K562 (cell line): ENCODE measurements around the gene FARSA. TPM values are rescaled to one million over a fixed set of nuclear protein-coding genes. Genes with fewer than 3 reads are reported as not detected.

Source experiments
- ARNT ChIP-seq, 2 experiments: fragments of 450-650 bp; IDR thresholded peaks; 2 replicates each; pipeline ENCODE4 v1.6.1; 2016; ENCODE audit warnings: mild to moderate bottlenecking in 1 of 2
- CBFA2T2 ChIP-seq: fragments of 450-650 bp; conservative IDR thresholded peaks from 2 replicates; pipeline ENCODE4 v1.6.1; 2017; ENCODE audit warnings: mild to moderate bottlenecking
- CREM ChIP-seq: IDR thresholded peaks from 2 replicates; pipeline ENCODE4 v1.6.1; 2014; ENCODE audit warnings: antibody characterized with exemption, low read depth
- EP300 ChIP-seq: IDR thresholded peaks from 2 replicates; pipeline ENCODE4 v1.6.1; 2012; ENCODE audit warnings: low read length, improper control_type of control experiment
- KAT7 ChIP-seq: sonication (generic); formaldehyde crosslinking; IDR thresholded peaks from 2 replicates; pipeline ENCODE4 v1.8.0; 2022; ENCODE audit warnings: missing genetic modification reagents, mild to moderate bottlenecking, borderline replicate concordance
- MAZ ChIP-seq, 2 experiments: fragments of 450-650 bp in 1 of 2; sonication (generic) in 1 of 2; formaldehyde crosslinking; IDR thresholded peaks in 1 of 2; conservative IDR thresholded peaks in 1 of 2; 2 replicates each; pipeline versions ENCODE4 v1.4.0 to v1.5.0; 2020; ENCODE audit warnings: mild to moderate bottlenecking in 1 of 2, missing genetic modification reagents in 1 of 2
- MTA3 ChIP-seq: fragments of 450-650 bp; formaldehyde crosslinking; IDR thresholded peaks from 2 replicates; pipeline ENCODE4 v1.6.1; 2017; ENCODE audit warnings: mild to moderate bottlenecking, borderline replicate concordance
- PHB2 ChIP-seq: fragments of 450-650 bp; IDR thresholded peaks from 2 replicates; pipeline ENCODE4 v1.6.1; 2017; ENCODE audit warnings: low read depth
- POLR2G ChIP-seq: fragments of 200-400 bp; formaldehyde crosslinking; IDR thresholded peaks from 2 replicates; pipeline ENCODE4 v1.6.1; 2017; ENCODE audit warnings: low read depth, mild to moderate bottlenecking, antibody characterized with exemption, low read length, moderate library complexity
- TCF3 ChIP-seq: sonication (generic); formaldehyde crosslinking; IDR thresholded peaks from 2 replicates; pipeline ENCODE4 v1.4.0; 2020; ENCODE audit warnings: mild to moderate bottlenecking, missing genetic modification reagents
- U2AF1 ChIP-seq: fragments of 200-400 bp; formaldehyde crosslinking; optimal IDR thresholded peaks from 2 replicates; pipeline ENCODE3; 2017; ENCODE audit warnings: mild to moderate bottlenecking, low read depth, low read length, moderate library complexity
- XRCC3 ChIP-seq: fragments of 450-650 bp; IDR thresholded peaks from 2 replicates; pipeline ENCODE4 v1.6.1; 2017; ENCODE audit warnings: mild to moderate bottlenecking, moderate library complexity
- YY1 ChIP-seq, 3 experiments: IDR thresholded peaks; 2 replicates each; pipeline ENCODE4 v1.6.1; 2011; ENCODE audit warnings: low read length in 2 of 3, mild to moderate bottlenecking in 2 of 3, moderate library complexity in 2 of 3, borderline replicate concordance in 1 of 3, control low read depth in 1 of 3, low read depth in 1 of 3; ENCODE audit not compliant: insufficient read depth in 3 of 3, insufficient replicate concordance in 2 of 3, control insufficient read depth in 1 of 3, insufficient read length in 1 of 3; ENCODE audit errors: extremely low read depth in 1 of 3
- ZNF140 ChIP-seq: fragments of 250-450 bp; sonication (Bioruptor Pico); IDR thresholded peaks from 2 replicates; pipeline ENCODE4 v1.8.0; 2021; ENCODE audit warnings: moderate library complexity, mild to moderate bottlenecking, inconsistent platforms
- polyA plus RNA-seq, 8 experiments: library from polyadenylated mRNA; depleted of rRNA in 4 of 8; stranded (reverse) in 5 of 8; unstranded in 3 of 8; fragments of >200 nt; fragmentation: Nextera tagmentation in 2 of 8; fragmentation: Illumina TruSeq in 1 of 8; extraction: Ambion mirVana in 2 of 8; extraction: Trizol in 1 of 8; gene quantifications; 2 replicates each; pipeline versions ENCODE4 v1.2.1 to v1.2.3, GENCODE V29; 2011 to 2014; ENCODE audit warnings: inconsistent platforms in 1 of 8, missing spikeins in 1 of 8
- total RNA-seq, 7 experiments: library from RNA; depleted of rRNA in 6 of 7; stranded (reverse); fragments of >200 nt in 6 of 7; fragmentation: Illumina TruSeq in 2 of 7; extraction: Trizol in 2 of 7; gene quantifications; 2 replicates each; pipeline versions ENCODE4 v1.2.1 to v1.2.3, GENCODE V29; 2011 to 2021; ENCODE audit warnings: low replicate concordance in 1 of 7
- TF ChIP-seq, protein P1 (sequence below): sonication (generic); formaldehyde crosslinking; IDR thresholded peaks from 2 replicates; pipeline ENCODE4 v1.8.0; 2022; ENCODE audit warnings: missing genetic modification reagents, mild to moderate bottlenecking, moderate library complexity, borderline replicate concordance
- TF ChIP-seq, protein P2 (sequence below): sonication (generic); formaldehyde crosslinking; IDR thresholded peaks from 2 replicates; pipeline ENCODE4 v1.8.0; 2022; ENCODE audit warnings: mild to moderate bottlenecking, missing genetic modification reagents
- TF ChIP-seq, protein P3 (sequence below), 2 experiments: fragments of 450-650 bp; IDR thresholded peaks; 2 replicates each; pipeline ENCODE4 v1.6.1; 2018; ENCODE audit warnings: mild to moderate bottlenecking in 2 of 2, low read depth in 1 of 2; ENCODE audit not compliant: partially characterized antibody in 2 of 2

FARSA gene
- total and polyA plus RNA-seq, 9 of the 15 experiments (the other 6 are each of a cell fraction or from before 2014, with no cell fraction given): 25.2 to 237 (median 89.6) TPM

DNA sequence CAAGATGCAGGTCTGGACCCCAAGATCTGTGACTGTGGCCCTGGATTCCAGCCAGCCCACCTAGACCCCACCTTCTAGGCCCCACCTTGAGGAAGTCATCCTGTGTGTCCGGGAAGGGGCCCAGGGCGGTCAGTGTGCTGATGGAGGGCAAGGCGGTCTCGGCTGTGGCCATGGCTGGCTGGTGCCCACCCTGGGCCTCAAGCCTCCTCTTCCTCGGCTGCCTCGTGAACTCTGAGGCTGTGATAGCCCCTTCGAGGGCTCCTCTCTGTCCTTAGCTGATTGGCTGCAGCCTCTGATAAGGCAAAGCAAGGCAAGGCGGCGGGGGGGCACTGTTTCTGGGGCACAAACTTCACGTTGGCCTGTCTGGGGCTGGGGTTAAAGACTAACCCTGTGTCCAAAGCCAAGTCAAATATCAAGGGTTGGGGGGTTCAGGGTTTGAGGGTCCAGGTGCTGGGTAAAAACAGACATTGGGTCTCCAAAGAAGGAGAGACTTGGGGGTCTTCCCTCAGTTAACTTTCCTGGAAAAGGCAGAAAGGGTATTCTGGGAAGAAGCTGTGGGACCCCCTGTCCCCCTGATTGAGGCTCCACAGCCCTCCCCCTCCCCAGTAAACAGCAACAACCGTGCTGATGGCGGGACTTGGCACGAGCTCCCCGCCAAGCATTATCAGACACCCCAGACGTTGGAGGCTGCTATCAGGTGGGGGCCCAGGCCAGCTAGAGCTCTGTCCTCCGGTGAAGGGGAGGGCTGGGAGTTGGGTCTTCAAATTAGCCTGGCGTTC lies 46.4 kb downstream of the FARSA start, which contains the start of gene KLF1 (continued):
- TF ChIP-seq YY1 (IDR thresholded peaks at IDR 0.05; ENCODE audit: borderline replicate concordance in 1 of 3, control insufficient read depth in 1 of 3, extremely low read depth in 1 of 3, insufficient read depth in 3 of 3, insufficient read length in 1 of 3, insufficient replicate concordance in 2 of 3, low read depth in 1 of 3, low read length in 2 of 3): peak in 1 of 3 experiments; percentile 50
- TF ChIP-seq, protein P1, sequence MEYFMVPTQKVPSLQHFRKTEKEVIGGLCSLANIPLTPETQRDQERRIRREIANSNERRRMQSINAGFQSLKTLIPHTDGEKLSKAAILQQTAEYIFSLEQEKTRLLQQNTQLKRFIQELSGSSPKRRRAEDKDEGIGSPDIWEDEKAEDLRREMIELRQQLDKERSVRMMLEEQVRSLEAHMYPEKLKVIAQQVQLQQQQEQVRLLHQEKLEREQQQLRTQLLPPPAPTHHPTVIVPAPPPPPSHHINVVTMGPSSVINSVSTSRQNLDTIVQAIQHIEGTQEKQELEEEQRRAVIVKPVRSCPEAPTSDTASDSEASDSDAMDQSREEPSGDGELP (CRISPR knock-in tag): peak; percentile 82
- peak; percentile 67 for TF ChIP-seq CREM
- peak; percentile 73 for TF ChIP-seq MTA3
- peak; percentile 74 for TF ChIP-seq PHB2
- no peak for TF ChIP-seq U2AF1
- peak; percentile 97 for TF ChIP-seq KAT7 (CRISPR knock-in tag)
- TF ChIP-seq EP300: peak; percentile 90
- TF ChIP-seq XRCC3: no peak
- peak; percentile 76 to 85 for TF ChIP-seq MAZ (CRISPR knock-in tag; conservative IDR thresholded peaks at IDR 0.05 in 1 of 2, IDR thresholded peaks at IDR 0.05 in 1 of 2)
- TF ChIP-seq POLR2G: peak; percentile 88
- TF ChIP-seq ZNF140 (CRISPR knock-in tag): no peak
- TF ChIP-seq TCF3 (CRISPR knock-in tag): peak; percentile 94
- peak in 1 of 2 experiments; percentile 71; a peak in 1 of 4 replicates for TF ChIP-seq ARNT (IDR thresholded peaks at IDR 0.05)
- peak; percentile 91 for TF ChIP-seq CBFA2T2
- TF ChIP-seq, protein P2, sequence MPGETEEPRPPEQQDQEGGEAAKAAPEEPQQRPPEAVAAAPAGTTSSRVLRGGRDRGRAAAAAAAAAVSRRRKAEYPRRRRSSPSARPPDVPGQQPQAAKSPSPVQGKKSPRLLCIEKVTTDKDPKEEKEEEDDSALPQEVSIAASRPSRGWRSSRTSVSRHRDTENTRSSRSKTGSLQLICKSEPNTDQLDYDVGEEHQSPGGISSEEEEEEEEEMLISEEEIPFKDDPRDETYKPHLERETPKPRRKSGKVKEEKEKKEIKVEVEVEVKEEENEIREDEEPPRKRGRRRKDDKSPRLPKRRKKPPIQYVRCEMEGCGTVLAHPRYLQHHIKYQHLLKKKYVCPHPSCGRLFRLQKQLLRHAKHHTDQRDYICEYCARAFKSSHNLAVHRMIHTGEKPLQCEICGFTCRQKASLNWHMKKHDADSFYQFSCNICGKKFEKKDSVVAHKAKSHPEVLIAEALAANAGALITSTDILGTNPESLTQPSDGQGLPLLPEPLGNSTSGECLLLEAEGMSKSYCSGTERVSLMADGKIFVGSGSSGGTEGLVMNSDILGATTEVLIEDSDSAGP (CRISPR knock-in tag): peak; percentile 56; the same call in 1 of the 2 replicates
- TF ChIP-seq, protein P3, sequence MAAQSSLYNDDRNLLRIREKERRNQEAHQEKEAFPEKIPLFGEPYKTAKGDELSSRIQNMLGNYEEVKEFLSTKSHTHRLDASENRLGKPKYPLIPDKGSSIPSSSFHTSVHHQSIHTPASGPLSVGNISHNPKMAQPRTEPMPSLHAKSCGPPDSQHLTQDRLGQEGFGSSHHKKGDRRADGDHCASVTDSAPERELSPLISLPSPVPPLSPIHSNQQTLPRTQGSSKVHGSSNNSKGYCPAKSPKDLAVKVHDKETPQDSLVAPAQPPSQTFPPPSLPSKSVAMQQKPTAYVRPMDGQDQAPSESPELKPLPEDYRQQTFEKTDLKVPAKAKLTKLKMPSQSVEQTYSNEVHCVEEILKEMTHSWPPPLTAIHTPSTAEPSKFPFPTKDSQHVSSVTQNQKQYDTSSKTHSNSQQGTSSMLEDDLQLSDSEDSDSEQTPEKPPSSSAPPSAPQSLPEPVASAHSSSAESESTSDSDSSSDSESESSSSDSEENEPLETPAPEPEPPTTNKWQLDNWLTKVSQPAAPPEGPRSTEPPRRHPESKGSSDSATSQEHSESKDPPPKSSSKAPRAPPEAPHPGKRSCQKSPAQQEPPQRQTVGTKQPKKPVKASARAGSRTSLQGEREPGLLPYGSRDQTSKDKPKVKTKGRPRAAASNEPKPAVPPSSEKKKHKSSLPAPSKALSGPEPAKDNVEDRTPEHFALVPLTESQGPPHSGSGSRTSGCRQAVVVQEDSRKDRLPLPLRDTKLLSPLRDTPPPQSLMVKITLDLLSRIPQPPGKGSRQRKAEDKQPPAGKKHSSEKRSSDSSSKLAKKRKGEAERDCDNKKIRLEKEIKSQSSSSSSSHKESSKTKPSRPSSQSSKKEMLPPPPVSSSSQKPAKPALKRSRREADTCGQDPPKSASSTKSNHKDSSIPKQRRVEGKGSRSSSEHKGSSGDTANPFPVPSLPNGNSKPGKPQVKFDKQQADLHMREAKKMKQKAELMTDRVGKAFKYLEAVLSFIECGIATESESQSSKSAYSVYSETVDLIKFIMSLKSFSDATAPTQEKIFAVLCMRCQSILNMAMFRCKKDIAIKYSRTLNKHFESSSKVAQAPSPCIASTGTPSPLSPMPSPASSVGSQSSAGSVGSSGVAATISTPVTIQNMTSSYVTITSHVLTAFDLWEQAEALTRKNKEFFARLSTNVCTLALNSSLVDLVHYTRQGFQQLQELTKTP (IDR thresholded peaks at IDR 0.05; ENCODE audit: low read depth in 1 of 2, partially characterized antibody in 2 of 2): peak in 1 of 2 experiments; percentile 50
